Measurements from ENCODE around the gene DISC1.

DISC1 gene

DNA sequence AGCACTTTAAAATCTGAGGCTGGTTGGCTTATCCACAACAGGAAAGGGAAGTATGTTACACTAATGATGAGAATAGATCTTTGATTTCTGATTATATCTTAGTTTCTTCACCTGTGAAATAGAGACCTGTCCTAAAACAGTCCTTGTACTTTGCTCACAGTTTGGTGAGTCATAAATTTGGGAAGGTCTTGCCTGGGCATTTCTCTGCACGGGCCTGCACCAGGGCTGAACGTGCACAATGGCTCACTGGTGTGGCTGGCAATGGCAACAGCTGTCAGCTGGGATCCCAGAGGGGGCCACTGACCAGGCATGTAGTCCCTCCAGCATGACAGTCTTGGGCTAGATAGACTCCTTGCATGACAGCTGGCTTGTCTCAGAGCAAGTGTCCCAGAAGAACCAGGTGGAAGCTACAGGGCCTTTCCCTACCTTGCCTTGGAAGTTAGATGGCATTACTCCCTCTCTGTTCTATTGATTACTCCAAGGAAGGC, 367.4 kb downstream of the DISC1 start:
- Histone ChIP-seq H3K27me3 (ENCODE audit: low read depth, low read length) (peaks cover 4% of the 10 kb centered on the region; the same call in 1 of the 2 replicates), H3K4me3 (ENCODE audit: low read length) (no peak overlapping the region), H3K4me1 (ENCODE audit: low read length) (no peaks in the 10 kb centered on the region), H3K9ac (ENCODE audit: low read length) (no peak overlapping the region), H2AFZ (ENCODE audit: low read depth, low read length) (no peak overlapping the region), H3K4me2 (ENCODE audit: low read length) (no peak overlapping the region), H3K36me3 (replicated peaks; ENCODE audit: low read depth, low read length) (no peaks in the 10 kb centered on the region), H4K20me1 (ENCODE audit: insufficient read depth, low read length) (no peaks in the 10 kb centered on the region), H3K27ac (ENCODE audit: low read length) (no peak overlapping the region), H3K79me2 (ENCODE audit: low read length) (no peaks in the 10 kb centered on the region), H3K9me3 (ENCODE audit: insufficient read depth, low read length) (no peaks in the 10 kb centered on the region)
- no peak for TF ChIP-seq CTCF (IDR thresholded peaks at IDR 0.05; ENCODE audit: low read depth, low read length)
- TF ChIP-seq EZH2phosphoT487 (IDR thresholded peaks at IDR 0.05; ENCODE audit: low read depth), result no peak

- no peak overlapping the region for H3K4me3 ChIP-seq (ENCODE audit: low read length)
- H3K9ac ChIP-seq (ENCODE audit: low read length), result no peak overlapping the region
- H4K20me1 ChIP-seq (ENCODE audit: insufficient read depth, low read length), result no peaks in the 10 kb centered on the region
- H3K9me3 ChIP-seq (ENCODE audit: insufficient read depth, low read length), result no peaks in the 10 kb centered on the region
- no peak overlapping the region for H2AFZ ChIP-seq (ENCODE audit: low read depth, low read length)
- H3K4me1 ChIP-seq (ENCODE audit: low read length), result no peaks in the 10 kb centered on the region
- no peak overlapping the region for H3K4me2 ChIP-seq (ENCODE audit: low read length)
- H3K79me2 ChIP-seq (ENCODE audit: low read length), result no peaks in the 10 kb centered on the region
- TF ChIP-seq EZH2phosphoT487 (IDR thresholded peaks at IDR 0.05; ENCODE audit: low read depth) (no peak), CTCF (IDR thresholded peaks at IDR 0.05; ENCODE audit: low read depth, low read length) (no peak)
- H3K27ac ChIP-seq (ENCODE audit: low read length), result no peak overlapping the region
- no peaks in the 10 kb centered on the region for H3K27me3 ChIP-seq (ENCODE audit: low read depth, low read length)
- no peaks in the 10 kb centered on the region for H3K36me3 ChIP-seq (replicated peaks; ENCODE audit: low read depth, low read length)
These were observed 372.2 kb downstream of the DISC1 start for GRCh38 chr1:231998791-231999190.

DNA sequence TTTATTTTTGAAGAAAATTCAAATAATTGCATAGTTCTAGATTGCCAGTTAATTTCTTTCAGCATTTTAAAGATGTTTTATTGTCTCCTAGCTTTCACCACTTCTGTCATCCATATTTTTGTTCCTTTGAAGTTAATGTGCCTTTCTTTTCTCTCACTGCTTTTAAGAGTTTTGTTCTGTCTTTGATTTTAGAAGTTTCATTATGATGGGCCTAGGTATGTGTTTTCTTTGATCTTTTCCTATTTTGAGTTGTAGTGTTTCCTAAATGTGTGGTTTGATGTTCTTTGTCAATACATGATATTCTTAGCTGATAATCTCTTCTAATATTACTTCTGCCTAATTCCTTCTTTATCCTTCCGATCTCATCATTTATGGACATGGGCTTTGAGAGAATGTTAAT, 378.7 kb downstream of the DISC1 start:
- Histone ChIP-seq H2AFZ (ENCODE audit: low read depth, low read length) (no peak overlapping the region), H3K36me3 (replicated peaks; ENCODE audit: low read depth, low read length) (no peaks in the 10 kb centered on the region), H3K9me3 (ENCODE audit: insufficient read depth, low read length) (no peaks in the 10 kb centered on the region), H3K27me3 (ENCODE audit: low read depth, low read length) (0 out of 2 replicates have a peak, but pooled peaks cover 4% of the 10 kb centered on the region), H3K4me3 (ENCODE audit: low read length) (no peak overlapping the region), H4K20me1 (ENCODE audit: insufficient read depth, low read length) (no peaks in the 10 kb centered on the region), H3K4me2 (ENCODE audit: low read length) (no peak overlapping the region), H3K9ac (ENCODE audit: low read length) (no peak overlapping the region), H3K79me2 (ENCODE audit: low read length) (no peaks in the 10 kb centered on the region), H3K27ac (ENCODE audit: low read length) (no peak overlapping the region), H3K4me1 (ENCODE audit: low read length) (no peaks in the 10 kb centered on the region)
- no peak for TF ChIP-seq CTCF (IDR thresholded peaks at IDR 0.05; ENCODE audit: low read depth, low read length)
- no peak for TF ChIP-seq EZH2phosphoT487 (IDR thresholded peaks at IDR 0.05; ENCODE audit: low read depth)

- no peaks in the 10 kb centered on the region for H3K9me3 ChIP-seq (ENCODE audit: insufficient read depth, low read length)
- H3K9ac ChIP-seq (ENCODE audit: low read length), result no peak overlapping the region
- H3K79me2 ChIP-seq (ENCODE audit: low read length), result no peaks in the 10 kb centered on the region
- H3K27me3 ChIP-seq (ENCODE audit: low read depth, low read length), result peaks cover 15% of the 10 kb centered on the region; the same call in 1 of the 2 replicates
- H3K27ac ChIP-seq (ENCODE audit: low read length), result no peak overlapping the region
- no peak for TF ChIP-seq CTCF (IDR thresholded peaks at IDR 0.05; ENCODE audit: low read depth, low read length)
- TF ChIP-seq EZH2phosphoT487 (IDR thresholded peaks at IDR 0.05; ENCODE audit: low read depth), result no peak
- no peaks in the 10 kb centered on the region for H3K36me3 ChIP-seq (replicated peaks; ENCODE audit: low read depth, low read length)
- H3K4me2 ChIP-seq (ENCODE audit: low read length), result no peak overlapping the region
- H3K4me3 ChIP-seq (ENCODE audit: low read length), result no peak overlapping the region
- no peaks in the 10 kb centered on the region for H3K4me1 ChIP-seq (ENCODE audit: low read length)
- no peaks in the 10 kb centered on the region for H4K20me1 ChIP-seq (ENCODE audit: insufficient read depth, low read length)
- H2AFZ ChIP-seq (ENCODE audit: low read depth, low read length), result no peak overlapping the region
These were observed 383.2 kb downstream of the DISC1 start for GRCh38 chr1:232009741-232010140.
